HG02973 (cell line): ENCODE results near the gene ATP1A3.

Experiments
- ATAC-seq: cut with Tn5 transposase; IDR thresholded peaks from one replicate; pipeline ENCODE4 v1.9.1; 2021; ENCODE audit warnings: moderate library complexity; ENCODE audit not compliant: unreplicated experiment

The ATP1A3 gene

GRCh38 chr19:41918095-41918494, 75.9 kb downstream of the ATP1A3 start:
- ATAC-seq: no peak

- no peak for ATAC-seq
Measured at GRCh38 chr19:41917676-41918075, 76.4 kb downstream of the ATP1A3 start.
